Tibial nerve (tissue), 4 donors: ENCODE results near the gene LRRC17.

Experiments
- EP300 ChIP-seq, 2 donors: sonication (generic); formaldehyde crosslinking; IDR thresholded peaks; one replicate each; pipeline ENCODE4 v1.6.1; 2017; ENCODE audit warnings: antibody characterized with exemption in 2 of 2, mild to moderate bottlenecking in 1 of 2
- POLR2A ChIP-seq, 2 donors: fragments of 450-650 bp; IDR thresholded peaks; one replicate each; pipeline ENCODE4 v1.6.1; 2017; ENCODE audit warnings: antibody characterized with exemption in 2 of 2, mild to moderate bottlenecking in 2 of 2, moderate library complexity in 2 of 2
- TF ChIP-seq, protein P1 (sequence below), 5 experiments: fragments of 200-600 bp in 3 of 5; fragments of 450-650 bp in 2 of 5; sonication (generic) in 3 of 5; IDR thresholded peaks; one replicate each; pipeline ENCODE4 v1.5.1; 2016 to 2019; ENCODE audit warnings: antibody characterized with exemption in 5 of 5, mild to moderate bottlenecking in 3 of 5, moderate library complexity in 2 of 5

DNA sequence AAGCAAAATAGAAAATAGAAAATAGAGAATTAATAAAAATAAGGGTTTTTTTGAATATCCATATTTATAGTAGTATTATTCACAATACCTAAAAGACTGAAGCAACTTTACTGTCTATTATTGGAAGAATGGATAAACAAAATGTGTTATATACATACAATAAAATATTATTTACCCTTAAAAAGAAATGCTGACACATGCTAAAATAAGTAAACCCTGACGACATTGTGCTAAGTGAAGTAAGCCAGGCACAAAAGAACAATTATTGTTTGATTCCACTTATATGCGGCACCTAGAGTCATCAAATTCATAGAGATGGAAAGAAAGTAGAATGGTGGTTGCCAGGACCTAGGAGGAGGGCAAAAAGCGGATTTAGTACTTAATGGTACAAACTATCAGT lies 39.0 kb downstream of the LRRC17 start:
- TF ChIP-seq EP300 (IDR thresholded peaks at IDR 0.05) (no peak), POLR2A (IDR thresholded peaks at IDR 0.05) (no peak)
- TF ChIP-seq, protein P1, sequence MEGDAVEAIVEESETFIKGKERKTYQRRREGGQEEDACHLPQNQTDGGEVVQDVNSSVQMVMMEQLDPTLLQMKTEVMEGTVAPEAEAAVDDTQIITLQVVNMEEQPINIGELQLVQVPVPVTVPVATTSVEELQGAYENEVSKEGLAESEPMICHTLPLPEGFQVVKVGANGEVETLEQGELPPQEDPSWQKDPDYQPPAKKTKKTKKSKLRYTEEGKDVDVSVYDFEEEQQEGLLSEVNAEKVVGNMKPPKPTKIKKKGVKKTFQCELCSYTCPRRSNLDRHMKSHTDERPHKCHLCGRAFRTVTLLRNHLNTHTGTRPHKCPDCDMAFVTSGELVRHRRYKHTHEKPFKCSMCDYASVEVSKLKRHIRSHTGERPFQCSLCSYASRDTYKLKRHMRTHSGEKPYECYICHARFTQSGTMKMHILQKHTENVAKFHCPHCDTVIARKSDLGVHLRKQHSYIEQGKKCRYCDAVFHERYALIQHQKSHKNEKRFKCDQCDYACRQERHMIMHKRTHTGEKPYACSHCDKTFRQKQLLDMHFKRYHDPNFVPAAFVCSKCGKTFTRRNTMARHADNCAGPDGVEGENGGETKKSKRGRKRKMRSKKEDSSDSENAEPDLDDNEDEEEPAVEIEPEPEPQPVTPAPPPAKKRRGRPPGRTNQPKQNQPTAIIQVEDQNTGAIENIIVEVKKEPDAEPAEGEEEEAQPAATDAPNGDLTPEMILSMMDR (IDR thresholded peaks at IDR 0.05), result no peak
